Epithelial cell of esophagus (primary cell): ENCODE data around the gene ACOT11.

Experiments used
- DNase-seq: peaks from one replicate; pipeline ENCODE4 v3.0.0; 2010; ENCODE audit warnings: low read depth
- H3K4me3 ChIP-seq: 2 replicates; pipeline ENCODE4 v1.5.1; 2011; ENCODE audit warnings: mild to moderate bottlenecking, low read length, control low read depth
- CTCF ChIP-seq: IDR thresholded peaks from 2 replicates; pipeline ENCODE4 v1.5.1; 2011; ENCODE audit warnings: low read depth, mild to moderate bottlenecking, low read length, control low read depth, inconsistent platforms; ENCODE audit not compliant: insufficient read depth; ENCODE audit errors: missing control alignments

Gene ACOT11

GRCh38 chr1:54546651-54547401, 1.2 kb upstream of the ACOT11 start:
- TF ChIP-seq CTCF = no peak
- peak; percentile 17 for DNase-seq
- no peak overlapping the region for H3K4me3 ChIP-seq

GRCh38 chr1:54548389-54549044, 489 bp downstream of the ACOT11 start:
- DNase-seq = no peak
- TF ChIP-seq CTCF = no peak
- no peak overlapping the region for H3K4me3 ChIP-seq

- no peak overlapping the region for H3K4me3 ChIP-seq
- TF ChIP-seq CTCF = no peak
- DNase-seq = no peak
Measured at GRCh38 chr1:54549181-54549924, 1.3 kb downstream of the ACOT11 start.

- H3K4me3 ChIP-seq = no peak overlapping the region
- DNase-seq = no peak
- no peak for TF ChIP-seq CTCF
Measured at GRCh38 chr1:54551891-54552290, 3.9 kb downstream of the ACOT11 start.

GRCh38 chr1:54553602-54554313, 5.7 kb downstream of the ACOT11 start:
- DNase-seq = no peak
- no peak for TF ChIP-seq CTCF
- H3K4me3 ChIP-seq = no peak overlapping the region

GRCh38 chr1:54556110-54556509, 8.1 kb downstream of the ACOT11 start:
- TF ChIP-seq CTCF = no peak
- no peak overlapping the region for H3K4me3 ChIP-seq
- DNase-seq = no peak
